Measurements from ENCODE around the gene AGAP3. TPM values are rescaled to one million over a fixed set of nuclear protein-coding genes. Genes with fewer than 3 reads are reported as not detected.
A peak's percentile ranks its signal among the peaks of the same experiment; 100 is the strongest.

The AGAP3 gene
- polyA plus RNA-seq, 1 of the 3 experiments (the other 2 are of a cell fraction), result 126 TPM

GRCh38 chr7:151083824-151084160 lies 2.5 kb upstream of the AGAP3 start:
- TF ChIP-seq RCOR1 (IDR thresholded peaks at IDR 0.05; ENCODE audit: low read length) (0 out of 2 replicates have a peak, but pooled peaks have one; percentile 27), NFIC (IDR thresholded peaks at IDR 0.05; ENCODE audit: borderline replicate concordance) (no peak)
- CTCF ChIA-PET, result interaction anchor here (0.5 to 21.3 kb wide), 7 partner anchors 23 to 1602 kb away, joined by 3 to 474 read pairs (median 4); partner anchors contain the start of genes CDK5 and SLC4A2
- peak overlapping the region in 1 of 2 experiments; percentile 92; a peak in 2 of 4 replicates for H3K27ac ChIP-seq (ENCODE audit: low read depth in 2 of 2, low read length in 1 of 2)
- H3K79me2 ChIP-seq (ENCODE audit: insufficient read depth), result peaks cover 63% of the 10 kb centered on the region
- H2AFZ ChIP-seq (ENCODE audit: low read depth), result peak overlapping the region; percentile 99
- H4K20me1 ChIP-seq (ENCODE audit: insufficient read depth), result peaks cover 14% of the 10 kb centered on the region
- H3F3A ChIP-seq (replicated peaks; ENCODE audit: insufficient read depth), result peaks cover 20% of the 10 kb centered on the region
- WGBS (ENCODE audit: low lambda C conversion rate), result 69% methylated on average over 2 of the region's 3 CpGs
- H3K4me3 ChIP-seq (ENCODE audit: low read depth in 2 of 2, low read length in 1 of 2), result peak overlapping the region; percentile 71 to 94
- H3K9me3 ChIP-seq, result no peaks in the 10 kb centered on the region
- DNase-seq, result no peak
- no peaks in the 10 kb centered on the region for H3K27me3 ChIP-seq (ENCODE audit: insufficient read depth)
- POLR2A ChIA-PET, result interaction anchor here (1.0 to 1.1 kb wide), 2 partner anchors 26 to 144 kb away, joined by 3 read pairs; partner anchors contain the start of genes ABCF2 and CDK5
- no peaks in the 10 kb centered on the region for H3K9me2 ChIP-seq
- H3K9ac ChIP-seq, result peak overlapping the region; percentile 96; the same call in 1 of the 2 replicates
- H3K4me2 ChIP-seq, result peak overlapping the region; percentile 98
- peaks cover 6 to 16% of the 10 kb centered on the region in 2 experiments for H3K36me3 ChIP-seq (replicated peaks in 1 of 2; ENCODE audit: control insufficient read depth in 1 of 2, insufficient read depth in 2 of 2, low read length in 1 of 2)
- H3K4me1 ChIP-seq (ENCODE audit: control insufficient read depth in 1 of 2, insufficient read depth in 2 of 2, low read depth in 1 of 2, low read length in 1 of 2), result peaks cover 37 to 61% of the 10 kb centered on the region in 2 experiments

DNA sequence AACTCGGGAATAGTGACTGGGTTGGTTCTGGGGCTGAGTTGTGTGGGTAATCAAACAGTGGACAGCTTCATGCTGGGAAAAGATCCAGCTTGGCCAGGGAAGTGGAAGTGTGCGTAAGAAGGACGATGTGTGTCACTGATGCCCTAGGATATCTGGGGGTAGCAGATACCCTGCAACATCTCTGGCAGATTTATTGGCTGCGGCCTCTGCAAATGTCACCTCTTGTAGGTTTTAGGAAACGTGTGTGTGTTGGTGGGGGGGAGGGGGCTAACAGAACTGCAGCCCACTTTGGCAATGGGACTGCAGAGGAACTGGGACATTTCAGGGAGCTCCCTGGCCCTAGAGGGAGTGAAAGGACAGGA lies 965 bp upstream of the AGAP3 start:
- Histone ChIP-seq H3K4me3 (ENCODE audit: low read depth in 2 of 2, low read length in 1 of 2) (peak overlapping the region; percentile 54 to 90; a peak in 2 of 4 replicates), H3K79me2 (ENCODE audit: insufficient read depth) (peaks cover 63% of the 10 kb centered on the region), H3K27ac (ENCODE audit: low read depth in 2 of 2, low read length in 1 of 2) (peak overlapping the region; percentile 64 to 94; a peak in 3 of 4 replicates), H3K9ac (peak overlapping the region; percentile 28; the same call in 1 of the 2 replicates), H3K4me2 (peak overlapping the region; percentile 79), H2AFZ (ENCODE audit: low read depth) (peak overlapping the region; percentile 72), H3K4me1 (ENCODE audit: control insufficient read depth in 1 of 2, insufficient read depth in 2 of 2, low read depth in 1 of 2, low read length in 1 of 2) (peaks cover 36 to 59% of the 10 kb centered on the region in 2 experiments), H3K27me3 (ENCODE audit: insufficient read depth) (no peaks in the 10 kb centered on the region), H3K9me2 (no peaks in the 10 kb centered on the region), H4K20me1 (ENCODE audit: insufficient read depth) (peaks cover 29% of the 10 kb centered on the region), H3F3A (replicated peaks; ENCODE audit: insufficient read depth) (peaks cover 20% of the 10 kb centered on the region), H3K9me3 (no peaks in the 10 kb centered on the region), H3K36me3 (replicated peaks in 1 of 2; ENCODE audit: control insufficient read depth in 1 of 2, insufficient read depth in 2 of 2, low read length in 1 of 2) (peaks cover 0 to 13% of the 10 kb centered on the region in 2 experiments)
- TF ChIP-seq MEF2A (IDR thresholded peaks at IDR 0.05; ENCODE audit: borderline replicate concordance, low read depth) (no peak), POLR2AphosphoS5 (IDR thresholded peaks at IDR 0.05; ENCODE audit: low read depth, low read length) (no peak), FOXJ3 (CRISPR knock-in tag; IDR thresholded peaks at IDR 0.05) (no peak), YY1 (IDR thresholded peaks at IDR 0.05; ENCODE audit: low read depth) (no peak), SMC3 (IDR thresholded peaks at IDR 0.05; ENCODE audit: low read depth, low read length) (no peak), RAD21 (IDR thresholded peaks at IDR 0.05; ENCODE audit: low read length) (no peak)
- TF ChIP-seq, protein P1, sequence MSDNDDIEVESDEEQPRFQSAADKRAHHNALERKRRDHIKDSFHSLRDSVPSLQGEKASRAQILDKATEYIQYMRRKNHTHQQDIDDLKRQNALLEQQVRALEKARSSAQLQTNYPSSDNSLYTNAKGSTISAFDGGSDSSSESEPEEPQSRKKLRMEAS (IDR thresholded peaks at IDR 0.05; ENCODE audit: low read depth), result no peak
- WGBS (ENCODE audit: low lambda C conversion rate), result 77% methylated on average over 5 of the region's 5 CpGs
- ChIA-PET POLR2A (interaction anchor here (0.8 to 1.4 kb wide), 5 partner anchors 27 to 1355 kb away, joined by 3 read pairs; partner anchors contain the start of genes ABCB8, ABCF2 and NUB1), CTCF (interaction anchor here (0.6 to 21.3 kb wide), 15 partner anchors 9 to 323 kb away, joined by 3 to 474 read pairs (median 4); partner anchors contain the start of genes ABCB8, CDK5 and SLC4A2)
- DNase-seq, result no peak

DNA sequence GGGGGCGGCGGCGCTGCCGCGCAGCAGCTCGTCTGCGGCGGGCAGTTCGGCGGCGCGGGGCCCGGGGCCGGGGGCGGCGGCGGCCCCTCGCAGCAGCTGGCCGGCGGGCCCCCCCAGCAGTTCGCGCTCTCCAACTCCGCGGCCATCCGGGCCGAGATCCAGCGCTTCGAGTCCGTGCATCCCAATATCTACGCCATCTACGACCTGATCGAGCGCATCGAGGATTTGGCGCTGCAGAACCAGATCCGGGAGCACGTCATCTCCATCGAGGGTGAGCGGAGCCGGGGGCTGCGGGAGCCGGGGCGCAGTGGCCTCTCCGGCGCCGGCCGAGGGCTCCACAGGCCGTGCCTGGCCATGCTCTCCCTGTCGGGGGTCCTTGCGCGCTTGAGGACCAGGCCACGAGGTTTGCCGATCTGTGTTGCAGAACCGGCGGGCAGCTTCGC lies 548 bp downstream of the AGAP3 start:
- Histone ChIP-seq H3K36me3 (replicated peaks in 1 of 2; ENCODE audit: control insufficient read depth in 1 of 2, insufficient read depth in 2 of 2, low read length in 1 of 2) (peaks cover 0 to 8% of the 10 kb centered on the region in 2 experiments), H4K20me1 (ENCODE audit: insufficient read depth) (peaks cover 44% of the 10 kb centered on the region), H3F3A (replicated peaks; ENCODE audit: insufficient read depth) (peaks cover 20% of the 10 kb centered on the region), H2AFZ (ENCODE audit: low read depth) (no peak overlapping the region), H3K4me3 (ENCODE audit: low read depth in 2 of 2, low read length in 1 of 2) (peak overlapping the region; percentile 90 to 100), H3K27ac (ENCODE audit: low read depth in 2 of 2, low read length in 1 of 2) (peak overlapping the region; percentile 58 to 87; a peak in 3 of 4 replicates), H3K79me2 (ENCODE audit: insufficient read depth) (peaks cover 64% of the 10 kb centered on the region), H3K9ac (peak overlapping the region; percentile 88), H3K4me1 (ENCODE audit: control insufficient read depth in 1 of 2, insufficient read depth in 2 of 2, low read depth in 1 of 2, low read length in 1 of 2) (peaks cover 25 to 49% of the 10 kb centered on the region in 2 experiments), H3K9me3 (no peaks in the 10 kb centered on the region), H3K4me2 (peak overlapping the region; percentile 99), H3K27me3 (ENCODE audit: insufficient read depth) (no peaks in the 10 kb centered on the region), H3K9me2 (no peaks in the 10 kb centered on the region)
- 0 out of 2 replicates have a peak, but pooled peaks have one; percentile 42 for TF ChIP-seq GATA2 (CRISPR knock-in tag; IDR thresholded peaks at IDR 0.05)
- TF ChIP-seq, protein P1 (IDR thresholded peaks at IDR 0.05; ENCODE audit: low read depth), result no peak
- 2% methylated on average over 10 of the region's 56 CpGs for WGBS (ENCODE audit: low lambda C conversion rate)
- DNase-seq, result peak; percentile 77
- ChIA-PET POLR2A (interaction anchor here (0.7 to 1.3 kb wide), 3 partner anchors 9 to 74 kb away, joined by 3 to 4 read pairs (median 3); no protein-coding TSS in a partner anchor), CTCF (interaction anchor here (0.5 to 21.3 kb wide), 21 partner anchors 9 to 639 kb away, joined by 3 to 474 read pairs (median 4); partner anchors contain the start of genes ABCB8 and ASIC3)

Measured in SK-N-SH (cell line).